HFF-Myc (cell line): ENCODE measurements around the gene PRKCE.

ENCODE experiments used
- DNase-seq: peaks from one replicate; pipeline ENCODE4 v3.0.0-alpha.2; 2011; ENCODE audit warnings: low read depth; ENCODE audit errors: extremely low read depth
- H3K4me3 ChIP-seq: replicated peaks from 2 replicates; pipeline ENCODE4 v1.5.1; 2011; ENCODE audit warnings: low read depth, mild to moderate bottlenecking, control low read depth, low read length
- CTCF ChIP-seq: IDR thresholded peaks from 2 replicates; pipeline ENCODE4 v1.5.1; 2012; ENCODE audit warnings: mild to moderate bottlenecking, low read depth, low read length, control low read depth; ENCODE audit errors: missing control alignments

The PRKCE gene

GRCh38 chr2:45705233-45705632 is 53.8 kb downstream of the PRKCE start:
- no peak overlapping the region for H3K4me3 ChIP-seq
- TF ChIP-seq CTCF, result no peak
- no peak for DNase-seq

- TF ChIP-seq CTCF, result no peak
- no peak for DNase-seq
- no peak overlapping the region for H3K4me3 ChIP-seq
Measured at GRCh38 chr2:45706033-45706432, 54.6 kb downstream of the PRKCE start.

- no peak for TF ChIP-seq CTCF
- no peak for DNase-seq
- no peak overlapping the region for H3K4me3 ChIP-seq
Measured at GRCh38 chr2:45707006-45707405, 55.5 kb downstream of the PRKCE start.

- DNase-seq, result no peak
- H3K4me3 ChIP-seq, result no peak overlapping the region
- no peak for TF ChIP-seq CTCF
Measured at GRCh38 chr2:45707661-45708060, 56.2 kb downstream of the PRKCE start.

- no peak overlapping the region for H3K4me3 ChIP-seq
- DNase-seq, result no peak
- TF ChIP-seq CTCF, result no peak
Measured at GRCh38 chr2:45708501-45708900, 57.0 kb downstream of the PRKCE start.

- TF ChIP-seq CTCF, result no peak
- no peak for DNase-seq
- H3K4me3 ChIP-seq, result no peak overlapping the region
Measured at GRCh38 chr2:45709137-45709536, 57.7 kb downstream of the PRKCE start.

- no peak for DNase-seq
- no peak overlapping the region for H3K4me3 ChIP-seq
- no peak for TF ChIP-seq CTCF
Measured at GRCh38 chr2:45710468-45710867, 59.0 kb downstream of the PRKCE start.
